Mononuclear cell (primary cell): ENCODE data around the gene DCTN5. TPM values are rescaled to one million over a fixed set of nuclear protein-coding genes. Genes with fewer than 3 reads are reported as not detected.
"Not testable (repeated sequence)": the region's sequence is repeated elsewhere in the genome, so short reads cannot be mapped to it uniquely, and the experiment has no call there.

Experiments
- H3K27me3 ChIP-seq: 2 replicates; pipeline ENCODE4 v1.6.0; 2011; ENCODE audit warnings: low read length, control low read depth; ENCODE audit not compliant: insufficient read depth
- H3K4me1 ChIP-seq: 2 replicates; pipeline ENCODE4 v1.5.1; 2011; ENCODE audit warnings: mild to moderate bottlenecking, low read length, control low read depth; ENCODE audit not compliant: insufficient read depth
- H3K4me3 ChIP-seq: 2 replicates; pipeline ENCODE4 v1.5.1; 2011; ENCODE audit warnings: mild to moderate bottlenecking, low read length, moderate library complexity
- H3K9me3 ChIP-seq: 2 replicates; pipeline ENCODE4 v1.5.1; 2011; ENCODE audit warnings: low read depth, mild to moderate bottlenecking, control low read depth, low read length
- total RNA-seq: library from RNA; depleted of rRNA; stranded (reverse); fragments of >200 nt; gene quantifications from one replicate; pipeline ENCODE4 v1.2.3, GENCODE V29; 2012

The DCTN5 gene
- 45.1 TPM for total RNA-seq

DNA sequence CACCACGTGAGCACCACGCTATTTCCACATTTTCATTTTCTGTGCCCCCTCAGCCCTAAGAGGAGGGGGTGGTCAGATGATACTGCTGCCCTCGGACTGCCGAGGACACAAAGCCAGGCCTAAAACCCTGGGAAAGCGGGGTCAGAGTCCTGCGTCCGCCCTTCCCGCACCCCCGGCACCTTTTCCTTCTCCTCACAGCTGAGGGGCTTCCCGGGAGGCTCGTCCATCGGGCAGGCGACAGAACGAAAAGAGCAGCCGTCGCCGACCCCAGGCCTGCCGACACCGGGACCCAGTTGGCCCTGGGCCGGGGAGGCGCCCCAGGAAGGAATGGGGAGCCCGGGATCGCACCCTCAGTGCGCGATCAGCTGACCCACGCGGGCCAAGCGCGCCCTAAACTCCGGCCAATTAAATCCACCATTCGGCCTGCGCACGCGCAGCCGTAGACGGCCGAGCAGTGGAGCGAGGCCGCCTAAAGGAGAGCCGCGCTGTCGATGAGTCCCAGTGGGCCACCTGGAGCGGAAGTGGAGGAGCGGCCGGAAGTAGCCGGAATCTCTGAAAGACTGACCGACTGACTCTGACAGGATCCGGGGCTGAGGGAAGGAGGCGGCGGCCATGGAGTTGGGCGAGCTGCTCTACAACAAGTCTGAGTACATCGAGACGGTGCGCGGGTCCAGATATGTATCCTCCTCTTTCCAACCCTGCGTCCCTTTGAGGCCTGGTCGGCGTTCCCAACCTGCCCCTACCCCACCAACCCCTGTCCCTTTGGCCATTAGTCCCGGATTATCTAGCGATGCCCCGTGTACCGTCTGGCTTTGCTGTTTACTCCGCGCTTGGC, at the start of gene DCTN5, which contains the start of gene PALB2:
Gene DCTN5, plus strand, starts transcription at position 536 of the 835 bp plus-strand sequence. Its CDS starts 77 bp downstream, at position 613.
Gene PALB2, minus strand, starts transcription at position 380 of the 835 bp plus-strand sequence. Its CDS starts 153 bp downstream, at position 227.
- Histone ChIP-seq H3K4me3 (peak within 1 kb of the TSS; percentile 94), H3K9me3 (no peaks in the 10 kb centered on the region), H3K4me1 (peaks cover 27% of the 10 kb centered on the region), H3K27me3 (no peaks in the 10 kb centered on the region)

GRCh38 chr16:23594186-23594585, 47.1 kb upstream of the DCTN5 start:
- Histone ChIP-seq H3K4me1 (peaks cover 22% of the 10 kb centered on the region), H3K27me3 (no peaks in the 10 kb centered on the region), H3K4me3 (no peak overlapping the region), H3K9me3 (no peaks in the 10 kb centered on the region)

DNA sequence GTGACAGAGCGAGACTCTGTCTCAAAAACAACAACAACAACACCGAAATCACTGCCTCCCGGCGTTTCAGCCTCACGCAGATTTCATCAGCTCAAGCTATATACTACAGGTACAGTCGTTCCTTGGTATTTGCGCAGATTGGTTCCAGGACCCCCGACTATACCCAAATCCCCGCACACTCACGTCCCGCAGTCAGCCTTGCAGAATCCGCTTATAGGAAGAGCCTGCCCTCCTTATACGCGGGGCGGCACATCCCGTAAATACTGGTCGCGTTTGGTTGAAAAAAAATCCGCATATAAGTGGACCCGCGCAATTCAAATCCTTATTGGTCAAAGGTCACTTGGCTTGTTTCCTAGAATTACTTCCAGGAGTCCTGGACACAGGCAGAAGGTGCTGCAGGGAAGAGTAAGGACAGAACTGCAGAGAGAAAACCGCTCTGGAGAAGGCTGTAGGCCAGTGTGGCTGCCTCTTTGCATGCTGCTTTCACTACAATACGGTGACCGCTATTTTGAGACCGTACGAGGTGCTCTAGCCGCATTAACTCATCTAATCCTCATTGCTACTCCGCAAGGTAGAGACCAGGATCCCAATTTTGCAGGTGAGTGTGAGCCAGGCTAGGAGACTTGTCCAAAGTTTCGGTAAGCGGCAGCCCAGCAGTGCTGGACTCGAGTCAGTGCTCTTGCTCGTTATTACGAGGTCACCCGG, 45.9 kb upstream of the DCTN5 start:
- Histone ChIP-seq H3K4me3 (peak overlapping the region; percentile 87), H3K9me3 (no peaks in the 10 kb centered on the region), H3K27me3 (no peaks in the 10 kb centered on the region), H3K4me1 (peaks cover 22% of the 10 kb centered on the region)

GRCh38 chr16:23595951-23596720, 45.1 kb upstream of the DCTN5 start, which contains the start of gene NDUFAB1:
NDUFAB1 (minus strand) TSS chr16:23596316; CDS start chr16:23596290, 26 bp downstream.
- Histone ChIP-seq H3K27me3 (no peaks in the 10 kb centered on the region), H3K4me1 (peaks cover 22% of the 10 kb centered on the region), H3K4me3 (peak within 1 kb of the TSS; percentile 87)

DNA sequence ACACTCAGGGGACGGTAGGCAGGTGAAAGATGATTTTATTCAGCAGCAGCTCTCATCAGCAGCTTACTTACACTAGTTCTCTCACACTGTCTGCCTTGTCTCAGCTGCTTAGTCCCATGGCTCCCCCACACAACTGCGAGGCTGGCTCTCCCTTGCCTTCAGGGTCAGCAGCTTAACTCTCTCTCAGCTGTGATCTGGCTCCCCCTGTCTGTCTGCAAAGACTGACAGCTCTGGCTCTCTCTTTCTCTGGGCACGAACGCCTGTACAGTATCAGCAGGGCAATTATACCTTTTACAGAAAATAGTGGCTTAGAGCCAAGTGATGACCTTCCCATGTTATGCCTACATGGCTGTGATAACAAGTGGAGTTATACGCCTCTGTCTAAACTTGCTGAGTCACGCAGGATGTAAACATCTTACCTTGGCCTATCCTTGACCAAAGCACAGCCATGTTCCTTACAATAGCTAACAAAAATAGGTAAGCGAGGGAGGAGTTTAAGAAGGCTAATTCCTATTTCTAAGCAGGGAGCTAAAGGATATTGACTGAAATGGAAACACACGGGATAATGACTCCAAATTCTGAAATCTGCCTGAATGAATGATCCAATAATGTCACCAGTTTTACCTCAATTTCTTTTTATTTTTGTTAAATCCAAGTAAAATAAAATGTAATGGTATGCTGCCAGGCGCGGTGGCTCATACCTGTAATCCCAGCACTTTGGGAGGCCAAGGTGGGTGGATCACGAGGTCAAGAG, 44.1 kb upstream of the DCTN5 start:
- H3K9me3 ChIP-seq, result no peaks in the 10 kb centered on the region
- H3K4me3 ChIP-seq, result no peak overlapping the region
- H3K27me3 ChIP-seq, result no peaks in the 10 kb centered on the region
- peaks cover 22% of the 10 kb centered on the region for H3K4me1 ChIP-seq

More at GRCh38 chr16:23595951-23596720, 45.1 kb upstream of the DCTN5 start, which contains the start of gene NDUFAB1:
- no peaks in the 10 kb centered on the region for H3K9me3 ChIP-seq

- no peaks in the 10 kb centered on the region for H3K4me1 ChIP-seq
- H3K4me3 ChIP-seq, result no peak overlapping the region
- no peaks in the 10 kb centered on the region for H3K27me3 ChIP-seq
- H3K9me3 ChIP-seq, result no peaks in the 10 kb centered on the region
These were observed 33.5 kb upstream of the DCTN5 start for GRCh38 chr16:23607726-23608125.

DNA sequence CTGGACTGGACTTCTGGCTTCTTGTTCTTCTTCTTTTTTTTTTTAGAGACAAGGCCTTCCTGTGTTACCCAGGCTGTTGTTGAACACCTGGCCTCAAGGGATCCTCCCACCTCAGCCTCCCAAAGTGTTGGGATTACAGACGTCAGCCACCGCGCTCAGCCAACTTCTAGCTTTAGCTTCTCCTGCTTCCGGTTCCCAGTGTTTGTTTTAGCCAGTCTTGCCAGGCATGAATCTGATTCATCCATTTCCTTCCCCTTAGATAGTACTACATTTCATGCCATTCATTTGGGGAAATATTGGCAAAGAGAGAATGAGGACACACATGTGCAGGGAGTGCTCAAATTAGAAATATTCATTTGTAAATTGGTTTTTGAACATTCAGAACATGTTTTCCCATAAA, 33.1 kb upstream of the DCTN5 start:
- H3K4me3 ChIP-seq, result no peak overlapping the region
- no peaks in the 10 kb centered on the region for H3K27me3 ChIP-seq
- H3K9me3 ChIP-seq, result no peaks in the 10 kb centered on the region
- H3K4me1 ChIP-seq, result no peaks in the 10 kb centered on the region

DNA sequence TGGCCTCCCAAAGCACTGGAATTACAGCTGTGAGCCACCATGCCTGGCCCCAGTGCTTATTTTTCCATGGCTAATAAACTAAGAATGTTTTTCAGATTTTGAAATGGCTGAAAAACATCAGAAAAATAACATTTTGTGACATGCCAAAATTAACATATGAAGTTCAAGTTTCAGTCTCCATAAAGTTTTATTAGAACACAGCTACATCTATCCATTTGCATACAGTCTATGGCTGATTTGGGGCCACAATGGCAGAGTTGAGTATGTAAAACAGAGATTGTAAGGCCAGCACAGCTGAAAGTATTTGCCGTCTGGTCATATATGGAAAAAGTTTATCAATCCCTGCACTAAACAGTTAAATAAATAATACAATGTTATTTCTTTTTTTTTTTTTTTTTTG, 31.3 kb upstream of the DCTN5 start:
- H3K9me3 ChIP-seq, result no peaks in the 10 kb centered on the region
- H3K4me1 ChIP-seq, result no peaks in the 10 kb centered on the region
- no peak overlapping the region for H3K4me3 ChIP-seq
- H3K27me3 ChIP-seq, result no peaks in the 10 kb centered on the region

DNA sequence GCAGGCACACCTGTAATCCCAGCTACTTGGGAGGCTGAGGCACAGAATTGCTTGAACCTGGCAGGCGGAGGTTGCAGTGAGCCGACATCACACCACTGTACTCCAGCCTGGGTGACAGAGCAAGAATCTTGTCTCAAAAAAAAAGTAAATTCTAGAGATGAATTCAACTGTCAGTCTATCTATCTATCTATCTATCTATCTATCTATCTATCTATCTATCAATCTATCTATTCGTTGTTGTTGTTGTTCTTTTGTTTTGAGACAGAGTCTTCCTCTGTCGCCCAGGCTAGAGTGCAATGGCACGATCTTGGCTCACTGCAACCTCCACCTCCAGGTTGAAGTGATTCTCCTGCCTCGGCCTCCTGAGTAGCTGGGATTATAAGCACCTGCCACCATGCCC, 30.4 kb upstream of the DCTN5 start:
- H3K4me1 ChIP-seq, H3K9me3 ChIP-seq, H3K4me3 ChIP-seq, H3K27me3 ChIP-seq: not testable (repeated sequence)

GRCh38 chr16:23611936-23612335, 29.3 kb upstream of the DCTN5 start:
- Histone ChIP-seq H3K4me1 (no peaks in the 10 kb centered on the region), H3K9me3 (no peaks in the 10 kb centered on the region), H3K27me3 (no peaks in the 10 kb centered on the region), H3K4me3 (no peak overlapping the region)

DNA sequence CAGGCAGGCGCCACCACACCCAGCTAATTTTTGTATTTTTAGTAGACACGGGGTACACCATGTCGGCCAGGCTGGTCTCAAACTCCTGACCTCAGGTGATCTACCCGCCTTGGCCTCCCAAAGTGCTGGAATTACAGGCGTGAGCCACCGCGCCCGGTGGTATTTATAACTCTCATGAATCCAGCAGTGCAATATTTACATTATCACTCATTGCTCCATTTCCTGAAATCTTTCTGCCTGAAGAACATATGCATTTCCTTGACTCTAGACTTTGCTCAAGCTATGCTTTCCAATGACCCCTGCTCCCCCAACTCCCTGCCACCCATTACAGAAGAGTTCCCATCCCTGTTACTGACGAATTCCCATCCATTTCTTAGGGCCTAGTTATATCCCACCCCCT, 25.5 kb upstream of the DCTN5 start:
- Histone ChIP-seq H3K4me1 (no peaks in the 10 kb centered on the region), H3K4me3 (no peak overlapping the region), H3K9me3 (no peaks in the 10 kb centered on the region), H3K27me3 (no peaks in the 10 kb centered on the region)

DNA sequence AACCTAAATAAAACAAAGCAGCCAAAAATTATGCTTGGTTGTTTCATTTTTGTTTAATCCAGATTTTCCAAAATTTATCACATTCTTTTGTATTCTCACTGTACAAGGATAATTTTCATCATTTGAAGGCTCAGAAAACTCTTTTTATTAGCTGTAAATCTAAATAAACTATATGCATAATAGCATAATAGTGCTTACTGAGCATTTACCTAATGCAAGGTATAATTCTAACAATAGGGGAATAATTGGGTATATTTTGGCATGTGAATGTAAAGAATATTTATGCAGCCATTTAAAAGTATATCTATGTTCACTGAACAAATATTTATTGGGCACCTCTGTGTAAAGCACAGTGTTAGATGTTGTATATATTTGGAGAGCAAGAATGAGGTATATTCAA, 17.2 kb upstream of the DCTN5 start:
- no peak overlapping the region for H3K4me3 ChIP-seq
- no peaks in the 10 kb centered on the region for H3K4me1 ChIP-seq
- H3K27me3 ChIP-seq, result no peaks in the 10 kb centered on the region
- H3K9me3 ChIP-seq, result no peaks in the 10 kb centered on the region

DNA sequence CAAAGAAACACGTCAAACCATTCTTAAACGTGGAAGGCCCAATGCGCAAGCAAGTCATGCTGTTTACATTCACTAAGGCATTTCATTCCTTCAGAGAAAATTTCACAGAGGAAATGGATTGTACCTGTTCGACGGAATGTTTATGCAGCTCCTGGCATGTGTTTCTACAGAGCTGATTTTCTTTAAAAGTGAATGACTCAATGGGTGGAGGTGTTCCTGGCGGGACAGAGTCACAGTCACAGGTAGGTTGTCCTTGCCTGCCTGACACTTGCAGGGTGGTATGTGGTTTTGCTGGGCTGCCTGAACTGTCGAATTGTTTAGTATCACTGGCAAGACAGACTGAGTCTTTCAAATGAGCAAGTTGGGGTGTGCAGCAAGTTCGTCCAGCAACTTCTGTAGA, 11.8 kb upstream of the DCTN5 start:
- Histone ChIP-seq H3K4me1 (no peaks in the 10 kb centered on the region), H3K27me3 (no peaks in the 10 kb centered on the region), H3K9me3 (no peaks in the 10 kb centered on the region), H3K4me3 (no peak overlapping the region)

- H3K4me1 ChIP-seq, H3K9me3 ChIP-seq, H3K4me3 ChIP-seq, H3K27me3 ChIP-seq: not testable (repeated sequence)
These were observed 9.4 kb upstream of the DCTN5 start for GRCh38 chr16:23631874-23632273.
